Endothelial cell of umbilical vein (primary cell): ENCODE results near the gene PRKD1. TPM values are rescaled to one million over a fixed set of nuclear protein-coding genes. Genes with fewer than 3 reads are reported as not detected.

ENCODE experiments used
- BruUV-seq: library from RNA; stranded (reverse); fragments of 400-500 nt; replicated peaks from 2 replicates; lab custom pipeline; 2021; lab: Mats Ljungman, UMichigan
- CTCF ChIA-PET: fragments of 300-600, 350-600 bp; sonication (Branson Sonifier 250); formaldehyde crosslinking; loops from one replicate; lab custom pipeline; 2021; ENCODE audit warnings: antibody characterized with exemption, inconsistent platforms; lab: Charles Lee
- POLR2A ChIA-PET: fragments of 300-600, 350-600 bp; sonication (Branson Sonifier 250); formaldehyde crosslinking; loops from one replicate; lab custom pipeline; 2021; ENCODE audit warnings: antibody characterized with exemption, inconsistent platforms; lab: Charles Lee
- DNase-seq: peaks from one replicate; pipeline ENCODE4 v3.0.0-alpha.2; 2011; ENCODE audit warnings: low read depth, low spot score
- FAIRE-seq: peaks from 2 replicates; lab custom pipeline; 2011; peaks lifted over from hg19 to GRCh38; lab: Jason Lieb, UNC
- H2AFZ ChIP-seq: 2 replicates; pipeline ENCODE4 v1.6.0; 2012; ENCODE audit warnings: low read depth, low read length, control low read depth, inconsistent platforms
- H3K27ac ChIP-seq: 2 replicates; pipeline ENCODE4 v1.5.1; 2011; ENCODE audit warnings: low read depth, mild to moderate bottlenecking, control low read depth, low read length, moderate library complexity; ENCODE audit not compliant: insufficient read depth
- H3K27me3 ChIP-seq, 2 experiments: 2 replicates each; pipeline versions ENCODE4 v1.6.0 to v1.6.1; 2011; ENCODE audit warnings: low read length in 2 of 2, mixed read lengths in 1 of 2; ENCODE audit not compliant: control insufficient read depth in 2 of 2, insufficient read depth in 2 of 2
- H3K36me3 ChIP-seq, 2 experiments: 2 replicates in 1 of 2; 3 replicates in 1 of 2; pipeline ENCODE4 v1.5.1; 2011; ENCODE audit warnings: low read length in 2 of 2, mild to moderate bottlenecking in 1 of 2, moderate library complexity in 1 of 2; ENCODE audit not compliant: control insufficient read depth in 2 of 2, insufficient read depth in 2 of 2; ENCODE audit errors: extremely low read depth in 1 of 2
- H3K4me1 ChIP-seq: 3 replicates; pipeline ENCODE4 v1.5.1; 2011; ENCODE audit warnings: mild to moderate bottlenecking, low read length; ENCODE audit not compliant: control insufficient read depth, insufficient read depth; ENCODE audit errors: extremely low read depth
- H3K4me2 ChIP-seq: 2 replicates; pipeline ENCODE4 v1.6.1; 2011; ENCODE audit warnings: low read length, control low read depth, mixed read lengths; ENCODE audit not compliant: insufficient read depth
- H3K4me3 ChIP-seq, 3 experiments: fragments of 200-600 bp in 1 of 3; sonication (generic), shearing (Covaris generic) in 1 of 3; replicated peaks in 1 of 3; 2 replicates each; pipeline ENCODE4 v1.5.1; 2011 to 2016; ENCODE audit warnings: control low read depth in 3 of 3, low read length in 3 of 3, mild to moderate bottlenecking in 2 of 3, inconsistent platforms in 1 of 3, low read depth in 1 of 3, moderate library complexity in 1 of 3; ENCODE audit not compliant: insufficient read depth in 1 of 3
- H3K79me2 ChIP-seq: 2 replicates; pipeline ENCODE4 v1.6.0; 2012; ENCODE audit warnings: low read length, inconsistent platforms; ENCODE audit not compliant: control insufficient read depth, insufficient read depth
- H3K9ac ChIP-seq: replicated peaks from 2 replicates; pipeline ENCODE3; 2011; ENCODE audit warnings: low read length, control low read depth; ENCODE audit not compliant: insufficient read depth; ENCODE audit errors: extremely low read depth
- H3K9me1 ChIP-seq: replicated peaks from 3 replicates; pipeline ENCODE4 v1.6.0; 2011; ENCODE audit warnings: mild to moderate bottlenecking, low read length; ENCODE audit not compliant: control insufficient read depth, insufficient read depth; ENCODE audit errors: extremely low read depth
- H3K9me3 ChIP-seq: replicated peaks from 2 replicates; pipeline ENCODE4 v1.5.1; 2012; ENCODE audit warnings: low read length, inconsistent platforms; ENCODE audit not compliant: control insufficient read depth, insufficient read depth
- H4K20me1 ChIP-seq: replicated peaks from 2 replicates; pipeline ENCODE3; 2011; ENCODE audit warnings: mild to moderate bottlenecking, low read length; ENCODE audit not compliant: control insufficient read depth, insufficient read depth; ENCODE audit errors: extremely low read depth
- CTCF ChIP-seq, 2 donors: IDR thresholded peaks; 1 replicate in 1 of 2; 2 replicates in 1 of 2; pipeline ENCODE4 v1.5.1; 2011; ENCODE audit warnings: low read length in 2 of 2, mild to moderate bottlenecking in 2 of 2, moderate library complexity in 2 of 2, control low read depth in 1 of 2, inconsistent platforms in 1 of 2, low read depth in 1 of 2; ENCODE audit not compliant: insufficient read depth in 1 of 2; ENCODE audit errors: extremely low read depth in 1 of 2
- EZH2 ChIP-seq: IDR thresholded peaks from 2 replicates; pipeline ENCODE4 v1.6.1; 2012; ENCODE audit warnings: borderline replicate concordance, low read depth, mild to moderate bottlenecking, moderate library complexity, low read length, inconsistent platforms; ENCODE audit not compliant: severe bottlenecking
- FOS ChIP-seq: IDR thresholded peaks from 2 replicates; pipeline ENCODE4 v1.6.1; 2011; ENCODE audit warnings: mild to moderate bottlenecking, low read length, moderate library complexity, borderline replicate concordance; ENCODE audit not compliant: insufficient read depth
- GATA2 ChIP-seq: IDR thresholded peaks from 2 replicates; pipeline ENCODE4 v1.7.0; 2011; ENCODE audit warnings: low read depth, mild to moderate bottlenecking, moderate library complexity, mixed read lengths, low read length; ENCODE audit not compliant: insufficient read length, insufficient read depth
- JUN ChIP-seq: IDR thresholded peaks from 2 replicates; pipeline ENCODE4 v1.6.1; 2011; ENCODE audit warnings: borderline replicate concordance, low read depth; ENCODE audit not compliant: insufficient read length, insufficient read depth
- MAX ChIP-seq: IDR thresholded peaks from 2 replicates; pipeline ENCODE4 v1.6.1; 2011; ENCODE audit not compliant: insufficient read depth, insufficient read length
- MYC ChIP-seq: IDR thresholded peaks from one replicate; pipeline ENCODE4 v1.6.1; 2011; ENCODE audit warnings: mild to moderate bottlenecking, low read depth, low read length
- POLR2A ChIP-seq: IDR thresholded peaks from 2 replicates; pipeline ENCODE4 v1.6.1; 2012; ENCODE audit warnings: low read depth, mild to moderate bottlenecking, control low read depth, low read length
- POLR2AphosphoS5 ChIP-seq: IDR thresholded peaks from 2 replicates; pipeline ENCODE4 v1.6.1; 2012; ENCODE audit warnings: low read depth, mild to moderate bottlenecking, control low read depth, low read length, moderate library complexity; ENCODE audit not compliant: insufficient read depth
- dilution Hi-C: fragments of 300-500 bp; cut with MboI; formaldehyde crosslinking; loops from one replicate; pipeline ENCODE4 v1.15.0; 2019; ENCODE audit warnings: low sequenced_read_pairs; ENCODE audit not compliant: extremely low pct_ligation_motif_present
- intact Hi-C: fragments of 100-400 bp; cut with micrococcal nuclease; formaldehyde crosslinking; loops from one replicate; pipeline ENCODE4 v1.10.0; 2022
- polyA plus RNA-seq, 4 experiments: library from polyadenylated mRNA; depleted of rRNA in 3 of 4; stranded (reverse) in 3 of 4; unstranded in 1 of 4; fragments of >200 nt; gene quantifications; 2 replicates each; pipeline versions ENCODE4 v1.2.1 to v1.2.3, GENCODE V29; 2011 to 2012; ENCODE audit warnings: missing spikeins in 1 of 4
- total RNA-seq: library from RNA; stranded (reverse); gene quantifications from 2 replicates; pipeline ENCODE4 v1.2.3, GENCODE V29; 2021

Gene PRKD1
- total and polyA plus RNA-seq, 2 donors (not counting 3 experiments of a cell fraction or from before 2014, with no cell fraction given) = 3.9 to 10.9 TPM

- CTCF ChIA-PET = interaction anchor here (0.6 to 1.2 kb wide), 4 partner anchors 9 to 515 kb away, joined by 3 read pairs; no protein-coding TSS in a partner anchor
- TF ChIP-seq FOS = no peak
- TF ChIP-seq EZH2 = no peak
- TF ChIP-seq MYC = no peak
- TF ChIP-seq POLR2AphosphoS5 = no peak
- no peak for TF ChIP-seq MAX
- TF ChIP-seq GATA2 = no peak
- TF ChIP-seq POLR2A = no peak
- no TSS peak for BruUV-seq
- DNase-seq (peak; percentile 21), FAIRE-seq (no peak)
- Histone ChIP-seq H3K9me3 (no peaks in the 10 kb centered on the region), H3K9me1 (no peaks in the 10 kb centered on the region), H4K20me1 (no peaks in the 10 kb centered on the region), H3K36me3 (no peaks in the 10 kb centered on the region), H3K4me1 (peaks cover 9% of the 10 kb centered on the region), H2AFZ (no peak overlapping the region), H3K9ac (no peak overlapping the region), H3K4me3 (no peak overlapping the region), H3K4me2 (peak overlapping the region; percentile 35), H3K27ac (no peak overlapping the region), H3K79me2 (no peaks in the 10 kb centered on the region), H3K27me3 (no peaks in the 10 kb centered on the region)
- dilution Hi-C loops (no loop called here), intact Hi-C loops (no loop called here)
- POLR2A ChIA-PET = no interaction called here
Measured at GRCh38 chr14:29755311-29756018, 172.2 kb downstream of the PRKD1 start.

GRCh38 chr14:29754134-29754533, 173.5 kb downstream of the PRKD1 start:
- DNase-seq (no peak), FAIRE-seq (no peak)
- Histone ChIP-seq H2AFZ (no peak overlapping the region), H3K4me3 (no peak overlapping the region), H3K9me1 (no peaks in the 10 kb centered on the region), H3K36me3 (no peaks in the 10 kb centered on the region), H3K9ac (no peak overlapping the region), H3K79me2 (no peaks in the 10 kb centered on the region), H3K27me3 (no peaks in the 10 kb centered on the region), H3K4me1 (peaks cover 13% of the 10 kb centered on the region), H3K4me2 (no peak overlapping the region), H4K20me1 (no peaks in the 10 kb centered on the region), H3K9me3 (no peaks in the 10 kb centered on the region), H3K27ac (no peak overlapping the region)
- no TSS peak for BruUV-seq
- intact Hi-C loops (no loop called here), dilution Hi-C loops (no loop called here)
- TF ChIP-seq POLR2AphosphoS5 (no peak), MYC (no peak), CTCF (IDR thresholded peaks at IDR 0.05; ENCODE audit: extremely low read depth in 1 of 2, insufficient read depth in 1 of 2, low read depth in 1 of 2, low read length in 2 of 2) (no peak), JUN (no peak), EZH2 (no peak), MAX (no peak), GATA2 (no peak)
- CTCF ChIA-PET = no interaction called here
- POLR2A ChIA-PET = no interaction called here
